Thyroid gland (tissue), 4 donors: ENCODE measurements around the gene BCL6B.

Experiments
- CTCF ChIP-seq, 6 experiments: fragments of 200-600 bp in 3 of 6; fragments of 450-650 bp in 3 of 6; sonication (generic) in 3 of 6; IDR thresholded peaks; one replicate each; pipeline ENCODE4 v1.5.1; 2016 to 2019; ENCODE audit warnings: antibody characterized with exemption in 6 of 6, mild to moderate bottlenecking in 2 of 6, inconsistent platforms in 1 of 6, moderate library complexity in 1 of 6
- POLR2A ChIP-seq, 2 donors: fragments of 450-650 bp; IDR thresholded peaks; one replicate each; pipeline ENCODE4 v1.6.1; 2017; ENCODE audit warnings: antibody characterized with exemption in 2 of 2, mild to moderate bottlenecking in 2 of 2, moderate library complexity in 1 of 2

GRCh38 chr17:7021993-7022778 lies 664 bp upstream of the BCL6B start:
- TF ChIP-seq CTCF (IDR thresholded peaks at IDR 0.05) = peak; percentile 63 to 98 (median 89)
- no peak for TF ChIP-seq POLR2A (IDR thresholded peaks at IDR 0.05)
